HEK293T (cell line): ENCODE data around the gene TMX2.
A peak's percentile ranks its signal among the peaks of the same experiment; 100 is the strongest.

Experiments used
- CTCF ChIA-PET: fragments of 350-600 bp; formaldehyde crosslinking; extraction: SDS; loops from one replicate; lab custom pipeline; 2021; ENCODE audit warnings: antibody characterized with exemption, inconsistent platforms; lab: Yijun Ruan, JAX
- POLR2A ChIA-PET: fragments of 350-600 bp; formaldehyde crosslinking; extraction: SDS; loops from one replicate; lab custom pipeline; 2020; ENCODE audit warnings: antibody characterized with exemption, inconsistent platforms; lab: Yijun Ruan, JAX
- DNase-seq: peaks from one replicate; pipeline ENCODE4 v3.0.0; 2012; ENCODE audit warnings: mixed read lengths; ENCODE audit errors: extremely low spot score
- ARNT ChIP-seq: fragments of 450-650 bp; IDR thresholded peaks from 2 replicates; pipeline ENCODE4 v1.6.1; 2017; ENCODE audit warnings: mild to moderate bottlenecking
- BHLHE40 ChIP-seq: fragments of 450-650 bp; IDR thresholded peaks from 2 replicates; pipeline ENCODE4 v1.6.1; 2016; ENCODE audit warnings: mild to moderate bottlenecking, moderate library complexity, borderline replicate concordance
- CTBP1 ChIP-seq: fragments of 450-650 bp; IDR thresholded peaks from 2 replicates; pipeline ENCODE4 v1.6.1; 2016; ENCODE audit warnings: borderline replicate concordance
- ELF4 ChIP-seq: fragments of 450-650 bp; IDR thresholded peaks from 2 replicates; pipeline ENCODE4 v1.6.1; 2017; ENCODE audit warnings: antibody characterized with exemption
- FOXA1 ChIP-seq: fragments of 450-650 bp; IDR thresholded peaks from 2 replicates; pipeline ENCODE4 v1.6.1; 2016; ENCODE audit warnings: mild to moderate bottlenecking
- FOXK2 ChIP-seq: fragments of 450-650 bp; IDR thresholded peaks from 2 replicates; pipeline ENCODE4 v1.6.1; 2016; ENCODE audit warnings: mild to moderate bottlenecking
- FOXM1 ChIP-seq: fragments of 450-650 bp; IDR thresholded peaks from 2 replicates; pipeline ENCODE4 v1.6.1; 2017; ENCODE audit warnings: mild to moderate bottlenecking, borderline replicate concordance
- HDGF ChIP-seq: fragments of 450-650 bp; IDR thresholded peaks from 2 replicates; pipeline ENCODE4 v1.6.1; 2017; ENCODE audit warnings: antibody characterized with exemption, borderline replicate concordance
- L3MBTL2 ChIP-seq: fragments of 450-650 bp; conservative IDR thresholded peaks from 2 replicates; pipeline ENCODE4 v1.6.1; 2016; ENCODE audit warnings: mild to moderate bottlenecking
- LEF1 ChIP-seq: fragments of 450-650 bp; IDR thresholded peaks from 2 replicates; pipeline ENCODE4 v1.6.1; 2017; ENCODE audit warnings: mild to moderate bottlenecking, borderline replicate concordance
- NFRKB ChIP-seq: fragments of 450-650 bp; IDR thresholded peaks from 2 replicates; pipeline ENCODE4 v1.6.1; 2016; ENCODE audit warnings: mild to moderate bottlenecking, moderate library complexity
- SP1 ChIP-seq: fragments of 450-650 bp; IDR thresholded peaks from 2 replicates; pipeline ENCODE4 v1.6.1; 2017
- SUZ12 ChIP-seq: fragments of 450-650 bp; IDR thresholded peaks from 2 replicates; pipeline ENCODE4 v1.6.1; 2016; ENCODE audit warnings: mild to moderate bottlenecking
- TARDBP ChIP-seq: fragments of 450-650 bp; IDR thresholded peaks from 2 replicates; pipeline ENCODE4 v1.6.1; 2016
- ZNF384 ChIP-seq: fragments of 450-650 bp; IDR thresholded peaks from 2 replicates; pipeline ENCODE4 v1.6.1; 2016
- TF ChIP-seq, protein P1 (sequence below): fragments of 450-650 bp; IDR thresholded peaks from 2 replicates; pipeline ENCODE4 v1.6.1; 2016

The TMX2 gene

GRCh38 chr11:57775491-57775890, 63.1 kb downstream of the TMX2 start:
- POLR2A ChIA-PET: no interaction called here
- CTCF ChIA-PET: interaction anchor here (2.3 kb wide), 1 partner anchor 25 kb away, joined by 10 read pairs; no protein-coding TSS in a partner anchor
- DNase-seq: no peak
- TF ChIP-seq BHLHE40 (no peak), TARDBP (no peak), SUZ12 (no peak), HDGF (no peak), FOXA1 (no peak), ZNF384 (no peak), ELF4 (no peak), CTBP1 (no peak), FOXM1 (no peak), L3MBTL2 (no peak), SP1 (no peak)
- TF ChIP-seq, protein P1, sequence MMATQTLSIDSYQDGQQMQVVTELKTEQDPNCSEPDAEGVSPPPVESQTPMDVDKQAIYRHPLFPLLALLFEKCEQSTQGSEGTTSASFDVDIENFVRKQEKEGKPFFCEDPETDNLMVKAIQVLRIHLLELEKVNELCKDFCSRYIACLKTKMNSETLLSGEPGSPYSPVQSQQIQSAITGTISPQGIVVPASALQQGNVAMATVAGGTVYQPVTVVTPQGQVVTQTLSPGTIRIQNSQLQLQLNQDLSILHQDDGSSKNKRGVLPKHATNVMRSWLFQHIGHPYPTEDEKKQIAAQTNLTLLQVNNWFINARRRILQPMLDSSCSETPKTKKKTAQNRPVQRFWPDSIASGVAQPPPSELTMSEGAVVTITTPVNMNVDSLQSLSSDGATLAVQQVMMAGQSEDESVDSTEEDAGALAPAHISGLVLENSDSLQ: no peak

- no peak for DNase-seq
- CTCF ChIA-PET: interaction anchor here (2.3 kb wide), 1 partner anchor 24 kb away, joined by 10 read pairs; no protein-coding TSS in a partner anchor
- TF ChIP-seq CTBP1 (no peak), FOXK2 (no peak), ZNF384 (no peak), FOXM1 (no peak), FOXA1 (no peak), ELF4 (no peak), LEF1 (no peak), SP1 (no peak), BHLHE40 (no peak), HDGF (no peak), NFRKB (no peak), L3MBTL2 (no peak), ARNT (no peak), SUZ12 (no peak), TARDBP (no peak)
- TF ChIP-seq, protein P1: no peak
- POLR2A ChIA-PET: interaction anchor here (5.0 kb wide), 1 partner anchor 14 kb away, joined by 28 read pairs; the partner anchor contains the start of gene CTNND1
These were observed 63.7 kb downstream of the TMX2 start for GRCh38 chr11:57776031-57776521.

DNA sequence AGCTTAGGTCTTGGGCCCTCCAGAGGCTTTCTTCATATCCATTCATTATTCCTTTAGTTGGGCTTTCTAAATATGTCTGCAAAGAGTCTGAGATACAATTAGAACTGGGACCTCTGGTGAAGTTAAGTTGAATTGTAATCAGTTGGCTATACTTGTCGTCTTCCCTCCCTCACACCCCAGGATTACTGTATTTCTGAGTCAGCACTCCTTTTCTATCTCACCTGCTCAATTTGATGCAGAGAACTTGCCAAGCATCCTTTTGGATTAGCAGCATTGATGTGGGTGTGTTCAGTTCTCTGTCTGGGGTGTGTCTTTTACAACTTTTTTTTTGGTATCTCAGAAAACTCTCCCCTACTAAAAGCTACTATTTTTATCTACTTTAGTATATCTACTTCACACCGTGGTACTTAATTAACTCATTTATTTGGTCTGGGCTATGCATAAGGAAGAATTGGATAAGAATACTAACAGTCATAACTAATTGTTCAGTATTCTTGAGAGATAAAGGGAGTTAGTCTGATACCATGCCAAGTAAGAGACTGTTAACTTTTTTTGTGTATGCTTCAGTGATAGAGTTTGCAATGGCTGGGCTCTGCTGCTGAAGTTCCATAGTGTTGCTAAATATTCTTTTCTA, 64.3 kb downstream of the TMX2 start:
- TF ChIP-seq LEF1 (no peak), ARNT (no peak), BHLHE40 (no peak), NFRKB (no peak), FOXM1 (no peak), TARDBP (no peak), SUZ12 (no peak), HDGF (no peak), ELF4 (no peak), ZNF384 (no peak)
- POLR2A ChIA-PET: interaction anchor here (5.0 kb wide), 1 partner anchor 15 kb away, joined by 28 read pairs; the partner anchor contains the start of gene CTNND1
- CTCF ChIA-PET: interaction anchor here (2.3 kb wide), 1 partner anchor 24 kb away, joined by 10 read pairs; no protein-coding TSS in a partner anchor
- no peak for DNase-seq

DNA sequence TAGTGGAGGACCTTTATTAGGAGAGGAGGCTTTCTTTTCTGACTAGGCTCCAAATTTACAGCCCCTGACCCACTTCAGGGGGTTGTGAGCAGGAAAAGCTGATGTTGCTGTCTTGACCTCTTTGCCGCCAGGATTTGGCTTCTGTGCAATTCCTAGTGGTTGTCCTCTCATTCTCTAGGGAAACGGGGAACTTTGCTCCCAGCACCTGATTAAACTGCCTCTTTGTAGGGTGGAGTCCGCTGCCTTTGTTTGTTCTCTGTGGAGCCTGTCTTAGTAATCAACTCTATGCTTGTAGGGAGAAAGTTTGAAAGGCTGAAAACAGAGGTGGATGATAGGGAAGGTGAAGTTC, 65.5 kb downstream of the TMX2 start:
- TF ChIP-seq L3MBTL2 (no peak), ZNF384 (no peak), TARDBP (no peak), ARNT (no peak), SUZ12 (no peak), NFRKB (no peak), FOXM1 (no peak), BHLHE40 (no peak), ELF4 (no peak), HDGF (no peak)
- no peak for DNase-seq
- CTCF ChIA-PET: interaction anchor here (0.8 to 1.0 kb wide), 2 partner anchors 13 to 203 kb away, joined by 5 to 7 read pairs; no protein-coding TSS in a partner anchor
- POLR2A ChIA-PET: interaction anchor here (1.5 to 5.0 kb wide), 4 partner anchors 13 to 36 kb away, joined by 4 to 28 read pairs (median 6); partner anchors contain the start of genes CTNND1 and SELENOH

- POLR2A ChIA-PET: interaction anchor here (1.0 to 5.0 kb wide), 5 partner anchors 14 to 112 kb away, joined by 3 to 28 read pairs (median 4); partner anchors contain the start of genes CTNND1 and SELENOH
- TF ChIP-seq ELF4: no peak
- TF ChIP-seq BHLHE40: no peak
- no peak for TF ChIP-seq ARNT
- no peak for TF ChIP-seq SP1
- no peak for TF ChIP-seq LEF1
- TF ChIP-seq ZNF384: no peak
- no peak for TF ChIP-seq TARDBP
- TF ChIP-seq, protein P1: no peak
- no peak for TF ChIP-seq FOXM1
- TF ChIP-seq L3MBTL2: no peak
- no peak for TF ChIP-seq FOXK2
- no peak for TF ChIP-seq NFRKB
- no peak for TF ChIP-seq SUZ12
- no peak for TF ChIP-seq HDGF
- no peak for TF ChIP-seq FOXA1
- TF ChIP-seq CTBP1: no peak
- CTCF ChIA-PET: interaction anchor here (0.8 to 1.0 kb wide), 3 partner anchors 14 to 203 kb away, joined by 5 to 7 read pairs (median 7); no protein-coding TSS in a partner anchor
- peak; percentile 72 for DNase-seq
These were observed 66.1 kb downstream of the TMX2 start for GRCh38 chr11:57778318-57779037.
